Neural progenitor cell (in vitro differentiated cells): ENCODE measurements around the gene MEI1. TPM values are rescaled to one million over a fixed set of nuclear protein-coding genes. Genes with fewer than 3 reads are reported as not detected.
"Not testable (repeated sequence)": the region's sequence is repeated elsewhere in the genome, so short reads cannot be mapped to it uniquely, and the experiment has no call there.

Experiments
- DNase-seq: peaks from one replicate; pipeline ENCODE4 v3.0.0-alpha.2; 2016; ENCODE audit warnings: low spot score
- H2AFZ ChIP-seq: fragments of 200-600 bp; sonication (generic); replicated peaks from 2 replicates; pipeline ENCODE4 v1.6.1; 2016; ENCODE audit warnings: antibody characterized with exemption
- H3F3A ChIP-seq: fragments of 200-600 bp; sonication (generic); 2 replicates; pipeline ENCODE4 v1.6.1; 2016; ENCODE audit warnings: antibody characterized with exemption, low read depth
- H3K27ac ChIP-seq: fragments of 200-600 bp; sonication (generic); 2 replicates; pipeline ENCODE4 v1.5.1; 2016; ENCODE audit warnings: mild to moderate bottlenecking
- H3K27me3 ChIP-seq: fragments of 200-600 bp; sonication (generic); 2 replicates; pipeline ENCODE4 v1.6.1; 2016; ENCODE audit warnings: mild to moderate bottlenecking, moderate library complexity
- H3K36me3 ChIP-seq: fragments of 200-600 bp; sonication (generic); 2 replicates; pipeline ENCODE4 v1.5.1; 2016
- H3K4me1 ChIP-seq: fragments of 200-600 bp; sonication (generic); 2 replicates; pipeline ENCODE4 v1.6.1; 2016; ENCODE audit warnings: mixed run types
- H3K4me2 ChIP-seq: fragments of 200-600 bp; sonication (generic); 2 replicates; pipeline ENCODE4 v1.6.1; 2016
- H3K4me3 ChIP-seq: fragments of 200-600 bp; sonication (generic); 2 replicates; pipeline ENCODE4 v1.5.1; 2016
- H3K79me2 ChIP-seq: fragments of 200-600 bp; sonication (generic); 2 replicates; pipeline ENCODE4 v1.6.1; 2016; ENCODE audit warnings: low read depth
- H3K9ac ChIP-seq: fragments of 200-600 bp; sonication (generic); 2 replicates; pipeline ENCODE4 v1.6.1; 2016
- H3K9me3 ChIP-seq: fragments of 200-600 bp; sonication (generic); 2 replicates; pipeline ENCODE4 v1.5.1; 2016; ENCODE audit warnings: low read depth
- H4K20me1 ChIP-seq: fragments of 200-600 bp; sonication (generic); 2 replicates; pipeline ENCODE4 v1.6.1; 2016; ENCODE audit warnings: low read depth
- H3K27ac Mint-ChIP-seq: 3 replicates; pipeline ENCODE4 v1.8.0; 2021; ENCODE audit warnings: mixed read lengths
- H3K27me3 Mint-ChIP-seq: 2 replicates; pipeline ENCODE4 v1.8.0; 2022; ENCODE audit warnings: low read depth, mild to moderate bottlenecking, inconsistent platforms, moderate library complexity, mixed read lengths; ENCODE audit not compliant: insufficient read depth
- H3K36me3 Mint-ChIP-seq: 3 replicates; pipeline ENCODE4 v1.8.0; 2021; ENCODE audit warnings: mixed read lengths
- H3K4me1 Mint-ChIP-seq: 3 replicates; pipeline ENCODE4 v1.8.0; 2021; ENCODE audit warnings: mixed read lengths
- H3K4me3 Mint-ChIP-seq: 3 replicates; pipeline ENCODE4 v1.8.0; 2021; ENCODE audit warnings: mild to moderate bottlenecking, moderate library complexity, mixed read lengths
- H3K9me3 Mint-ChIP-seq: 3 replicates; pipeline ENCODE4 v1.8.0; 2020; ENCODE audit warnings: mixed read lengths
- CTCF ChIP-seq: fragments of 200-600 bp; sonication (generic); IDR thresholded peaks from 2 replicates; pipeline ENCODE4 v1.5.1; 2017; ENCODE audit warnings: antibody characterized with exemption, mild to moderate bottlenecking
- EZH2 ChIP-seq: fragments of 200-600 bp; sonication (generic); IDR thresholded peaks from 2 replicates; pipeline ENCODE4 v1.6.1; 2017; ENCODE audit warnings: antibody characterized with exemption, mild to moderate bottlenecking, moderate library complexity
- EZH2phosphoT487 ChIP-seq: fragments of 200-600 bp; sonication (generic); IDR thresholded peaks from 2 replicates; pipeline ENCODE4 v1.6.1; 2017; ENCODE audit warnings: antibody characterized with exemption
- total RNA-seq: library from RNA; depleted of rRNA; stranded (reverse); fragments of >200 nt; gene quantifications from 2 replicates; pipeline ENCODE4 v1.2.3, GENCODE V29; 2015; ENCODE audit warnings: low replicate concordance

MEI1 gene
- total RNA-seq, 1 donor from 2014 or later: not detected

GRCh38 chr22:41664951-41665350, 34.4 kb upstream of the MEI1 start:
- Histone ChIP-seq H3K27ac (peak overlapping the region; percentile 81), H3K9ac (no peak overlapping the region), H3K4me2 (no peak overlapping the region), H3K79me2 (no peaks in the 10 kb centered on the region), H4K20me1 (no peaks in the 10 kb centered on the region), H3K36me3 (peaks cover 11% of the 10 kb centered on the region), H3K4me3 (no peak overlapping the region), H2AFZ (no peak overlapping the region), H3K9me3 (no peaks in the 10 kb centered on the region), H3K4me1 (peaks cover 8% of the 10 kb centered on the region), H3K27me3 (no peaks in the 10 kb centered on the region), H3F3A (peaks cover 72% of the 10 kb centered on the region)
- no peak for TF ChIP-seq EZH2
- TF ChIP-seq EZH2phosphoT487: no peak
- no peak for TF ChIP-seq CTCF
- Mint-ChIP-seq H3K4me3 (no peak overlapping the region), H3K4me1 (peaks cover 13% of the 10 kb centered on the region), H3K27ac (no peak overlapping the region), H3K36me3 (peaks cover 19% of the 10 kb centered on the region), H3K9me3 (no peaks in the 10 kb centered on the region), H3K27me3 (peaks cover 2% of the 10 kb centered on the region)
- DNase-seq: no peak

- Mint-ChIP-seq H3K4me3 (peak overlapping the region; percentile 60), H3K27ac (peak overlapping the region; percentile 70), H3K27me3 (peaks cover 2% of the 10 kb centered on the region), H3K36me3 (peaks cover 5% of the 10 kb centered on the region), H3K4me1 (peaks cover 13% of the 10 kb centered on the region), H3K9me3 (no peaks in the 10 kb centered on the region)
- no peaks in the 10 kb centered on the region for H3K79me2 ChIP-seq
- TF ChIP-seq EZH2: no peak
- TF ChIP-seq CTCF: no peak
- TF ChIP-seq EZH2phosphoT487: no peak
- H2AFZ ChIP-seq: no peak overlapping the region
- H4K20me1 ChIP-seq: no peaks in the 10 kb centered on the region
- no peak overlapping the region for H3K9ac ChIP-seq
- peaks cover 33% of the 10 kb centered on the region for H3F3A ChIP-seq
- no peaks in the 10 kb centered on the region for H3K9me3 ChIP-seq
- H3K27me3 ChIP-seq: no peaks in the 10 kb centered on the region
- no peak for DNase-seq
- no peak overlapping the region for H3K4me2 ChIP-seq
- H3K36me3 ChIP-seq: no peaks in the 10 kb centered on the region
- H3K27ac ChIP-seq: no peak overlapping the region
- no peak overlapping the region for H3K4me3 ChIP-seq
- peaks cover 8% of the 10 kb centered on the region for H3K4me1 ChIP-seq
Measured at GRCh38 chr22:41668971-41669911, 30.1 kb upstream of the MEI1 start.

- not testable (repeated sequence) for H4K20me1 ChIP-seq, H2AFZ ChIP-seq, H3K79me2 ChIP-seq, H3K9ac ChIP-seq, H3K4me1 ChIP-seq, H3K4me3 Mint-ChIP-seq, H3K27me3 ChIP-seq, H3K27ac ChIP-seq, H3K27ac Mint-ChIP-seq, H3K27me3 Mint-ChIP-seq, H3K4me1 Mint-ChIP-seq, H3K36me3 ChIP-seq, H3K9me3 ChIP-seq, H3K4me2 ChIP-seq, H3K9me3 Mint-ChIP-seq, H3K4me3 ChIP-seq, DNase-seq
- peaks cover 19% of the 10 kb centered on the region for H3K36me3 Mint-ChIP-seq
- H3F3A ChIP-seq: peaks cover 15% of the 10 kb centered on the region
Measured at GRCh38 chr22:41672096-41672495, 27.2 kb upstream of the MEI1 start.
